Measurements from ENCODE around the gene ABI1. TPM values are rescaled to one million over a fixed set of nuclear protein-coding genes. Genes with fewer than 3 reads are reported as not detected.

The ABI1 gene
- total and polyA plus RNA-seq, 9 of the 15 experiments (the other 6 are each of a cell fraction or from before 2014, with no cell fraction given): 22.1 to 52.3 (median 39.0) TPM

GRCh38 chr10:26727005-26727404 lies 133.8 kb downstream of the ABI1 start:
- no peak overlapping the region for H3K4me3 ChIP-seq
- no peak overlapping the region for H2AFZ ChIP-seq (ENCODE audit: low read depth, low read length)
- intact Hi-C loops (cut with micrococcal nuclease) (loop anchor here (2.0 to 10.0 kb wide), 4 partner anchors 110 to 628 kb away; no protein-coding TSS in a partner anchor), in situ Hi-C loops (cut with MboI) (loop anchor here (5.0 kb wide), 1 partner anchor 145 kb away; no protein-coding TSS in a partner anchor)
- DNase-seq (ENCODE audit: extremely low read depth in 1 of 4, low spot score in 3 of 4) (no peak), ATAC-seq (no peak), FAIRE-seq (no peak)
- H3K79me2 ChIP-seq (ENCODE audit: control insufficient read depth, insufficient read depth, low read length): no peaks in the 10 kb centered on the region
- TF ChIP-seq ZNF395 (CRISPR knock-in tag; IDR thresholded peaks at IDR 0.05) (no peak), YBX1 (IDR thresholded peaks at IDR 0.05) (no peak), DDX20 (tag; IDR thresholded peaks at IDR 0.05; ENCODE audit: low read depth) (no peak), FOXJ2 (tag; IDR thresholded peaks at IDR 0.05) (no peak), GTF2A2 (tag; IDR thresholded peaks at IDR 0.05) (no peak), FOXP4 (CRISPR knock-in tag; IDR thresholded peaks at IDR 0.05; ENCODE audit: borderline replicate concordance) (no peak), JUN (IDR thresholded peaks at IDR 0.05; ENCODE audit: borderline replicate concordance, low read depth, low read length) (no peak), JUN (CRISPR knock-in tag; IDR thresholded peaks at IDR 0.05; ENCODE audit: borderline replicate concordance) (no peak), E2F5 (CRISPR knock-in tag; IDR thresholded peaks at IDR 0.05) (no peak), ZNF77 (CRISPR knock-in tag; IDR thresholded peaks at IDR 0.05) (no peak), MTF1 (CRISPR knock-in tag; IDR thresholded peaks at IDR 0.05; ENCODE audit: borderline replicate concordance) (no peak)
- BruUV-seq (replicated peaks): no TSS peak
- H4K20me1 ChIP-seq (replicated peaks; ENCODE audit: control insufficient read depth, insufficient read depth, low read length): no peaks in the 10 kb centered on the region
- H3K9me3 ChIP-seq (replicated peaks; ENCODE audit: control insufficient read depth, insufficient read depth, low read depth, low read length): no peaks in the 10 kb centered on the region
- H3K36me3 ChIP-seq (ENCODE audit: control insufficient read depth, insufficient read depth, low read length): peaks cover 90% of the 10 kb centered on the region
- H3K4me1 ChIP-seq (replicated peaks in 1 of 2; ENCODE audit: control insufficient read depth in 2 of 2, insufficient read depth in 2 of 2, low read length in 2 of 2): no peaks in the 10 kb centered on the region
- ChIA-PET CTCF (ENCODE audit: low intra/inter-chr PET ratio) (interaction anchor here (3.2 kb wide), 1 partner anchor 155 kb away, joined by 52 read pairs; no protein-coding TSS in a partner anchor), POLR2A (interaction anchor here (0.7 to 1.3 kb wide), 4 partner anchors 8 to 265 kb away, joined by 3 to 7 read pairs (median 4); no protein-coding TSS in a partner anchor)
- H3K27ac ChIP-seq (ENCODE audit: extremely low read depth, low read depth, low read length): no peak overlapping the region
- no CpG with 5 or more reads among the region's 1 CpG for WGBS (ENCODE audit: insufficient coverage, low coverage, missing lambda C conversion rate)
- no peaks in the 10 kb centered on the region for H3K27me3 ChIP-seq (ENCODE audit: control insufficient read depth in 2 of 2, insufficient read depth in 2 of 2, low read length in 2 of 2)
- no peak overlapping the region for H3K4me2 ChIP-seq (ENCODE audit: insufficient read depth, low read length)
- no peaks in the 10 kb centered on the region for H3K9me1 ChIP-seq (ENCODE audit: control insufficient read depth, insufficient read depth, low read length)
- H3K9ac ChIP-seq (ENCODE audit: insufficient read depth in 1 of 2, low read depth in 2 of 2, low read length in 2 of 2): no peak overlapping the region
